ENCODE data around the gene CCDC88C.

DNA sequence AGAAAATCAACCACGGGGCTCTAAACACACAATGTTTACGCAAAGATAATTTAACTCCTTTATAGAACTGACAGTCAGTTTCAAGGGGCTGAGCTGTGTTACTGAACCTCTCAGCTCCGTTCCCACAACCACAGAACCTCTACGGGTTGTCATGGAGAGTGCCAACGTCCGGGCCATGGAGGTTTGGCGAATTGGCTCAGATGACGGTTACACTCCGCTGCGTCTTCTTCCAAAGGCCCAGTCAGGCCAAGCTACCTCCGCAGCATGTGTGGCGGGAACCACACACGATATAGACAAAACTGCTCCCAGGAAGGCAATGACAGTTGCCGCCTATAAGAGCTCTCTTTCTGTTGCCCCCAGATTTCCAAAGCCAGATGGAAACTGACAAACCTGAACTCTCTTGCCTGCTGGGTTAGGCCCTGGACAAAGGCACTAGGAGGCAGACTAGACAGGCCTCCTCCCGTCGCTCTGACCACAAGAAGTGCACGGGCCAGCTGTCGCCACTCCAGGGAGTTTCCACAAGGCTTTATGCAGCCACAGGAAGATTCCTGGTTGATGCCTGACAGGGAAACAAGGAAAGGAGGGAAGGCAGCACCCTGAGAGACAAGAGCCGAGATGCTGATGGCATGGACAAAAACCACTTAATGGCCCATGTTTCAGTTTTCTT is 30.3 kb downstream of the CCDC88C start:
- TF ChIP-seq CTCF (IDR thresholded peaks at IDR 0.05; ENCODE audit: low read length) (no peak), EZH2 (IDR thresholded peaks at IDR 0.05; ENCODE audit: borderline replicate concordance, low read length) (no peak)
